ENCODE measurements around the gene CDKAL1. TPM values are rescaled to one million over a fixed set of nuclear protein-coding genes. Genes with fewer than 3 reads are reported as not detected.

The CDKAL1 gene
- total and polyA plus RNA-seq, 4 donors, result 2.0 to 12.9 (median 6.7) TPM

DNA sequence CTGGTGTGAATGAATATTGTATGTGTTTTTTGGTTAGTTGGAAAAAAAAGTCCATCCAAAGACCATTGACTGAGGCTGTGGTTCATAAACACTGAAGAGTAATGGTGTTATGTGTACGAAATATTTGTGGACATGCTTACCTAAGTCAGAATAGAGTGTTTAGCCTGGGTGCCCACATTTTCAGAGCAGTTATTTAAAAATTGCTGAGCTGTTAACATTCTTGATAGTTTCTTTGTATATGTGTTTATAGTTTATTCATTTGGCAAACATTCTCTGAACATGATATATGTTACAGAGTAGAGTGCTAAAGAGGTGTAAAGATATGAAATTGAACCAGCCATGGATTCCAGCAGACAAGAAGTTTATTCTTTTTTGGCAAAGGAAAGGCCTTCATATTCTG, 20.6 kb downstream of the CDKAL1 start (continued):
- TF ChIP-seq, protein P1, sequence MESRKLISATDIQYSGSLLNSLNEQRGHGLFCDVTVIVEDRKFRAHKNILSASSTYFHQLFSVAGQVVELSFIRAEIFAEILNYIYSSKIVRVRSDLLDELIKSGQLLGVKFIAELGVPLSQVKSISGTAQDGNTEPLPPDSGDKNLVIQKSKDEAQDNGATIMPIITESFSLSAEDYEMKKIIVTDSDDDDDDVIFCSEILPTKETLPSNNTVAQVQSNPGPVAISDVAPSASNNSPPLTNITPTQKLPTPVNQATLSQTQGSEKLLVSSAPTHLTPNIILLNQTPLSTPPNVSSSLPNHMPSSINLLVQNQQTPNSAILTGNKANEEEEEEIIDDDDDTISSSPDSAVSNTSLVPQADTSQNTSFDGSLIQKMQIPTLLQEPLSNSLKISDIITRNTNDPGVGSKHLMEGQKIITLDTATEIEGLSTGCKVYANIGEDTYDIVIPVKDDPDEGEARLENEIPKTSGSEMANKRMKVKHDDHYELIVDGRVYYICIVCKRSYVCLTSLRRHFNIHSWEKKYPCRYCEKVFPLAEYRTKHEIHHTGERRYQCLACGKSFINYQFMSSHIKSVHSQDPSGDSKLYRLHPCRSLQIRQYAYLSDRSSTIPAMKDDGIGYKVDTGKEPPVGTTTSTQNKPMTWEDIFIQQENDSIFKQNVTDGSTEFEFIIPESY (IDR thresholded peaks at IDR 0.05), result no peak
- TF ChIP-seq, protein P2, sequence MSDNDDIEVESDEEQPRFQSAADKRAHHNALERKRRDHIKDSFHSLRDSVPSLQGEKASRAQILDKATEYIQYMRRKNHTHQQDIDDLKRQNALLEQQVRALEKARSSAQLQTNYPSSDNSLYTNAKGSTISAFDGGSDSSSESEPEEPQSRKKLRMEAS (IDR thresholded peaks at IDR 0.05), result no peak
- TF ChIP-seq GABPA (IDR thresholded peaks at IDR 0.05 in 1 of 2, conservative IDR thresholded peaks at IDR 0.05 in 1 of 2) (no peak), FOXA1 (IDR thresholded peaks at IDR 0.05) (no peak)

DNA sequence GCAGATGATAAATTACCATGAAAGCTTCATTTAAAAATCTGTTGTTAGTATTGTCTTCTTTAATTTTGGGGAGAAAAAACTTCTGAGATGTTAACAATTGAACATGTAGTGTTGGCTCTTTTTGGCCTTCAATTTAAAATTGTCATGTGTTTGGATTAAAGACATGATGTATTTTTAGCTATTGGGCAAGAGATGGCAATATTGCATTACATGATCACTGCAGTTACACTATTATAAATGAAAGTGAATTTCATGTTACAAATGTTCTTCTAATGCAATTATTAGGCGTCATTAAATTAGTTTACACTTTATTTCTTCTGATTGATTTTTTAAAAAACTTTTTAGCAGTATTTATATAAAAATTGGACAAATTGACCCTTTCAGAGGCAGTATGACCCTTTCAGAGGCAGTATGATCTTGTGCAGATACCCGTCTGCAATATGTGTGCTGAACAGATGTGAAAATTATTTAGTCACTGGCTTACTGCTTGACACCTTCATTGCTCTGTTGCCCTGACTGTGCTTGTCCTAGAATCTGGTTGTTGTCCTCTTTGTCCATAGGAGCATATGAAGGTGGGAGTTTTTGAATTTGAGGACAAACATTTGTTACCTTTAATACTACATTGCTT, 25.8 kb downstream of the CDKAL1 start:
- DNase-seq (ENCODE audit: low spot score), result no peak
- H3K4me1 ChIP-seq (ENCODE audit: control insufficient read depth in 4 of 4, insufficient read depth in 4 of 4, low read length in 3 of 4), result peaks cover 0 to 5% (median 0%) of the 10 kb centered on the region in 4 donors
- no peak overlapping the region for H3K9ac ChIP-seq (ENCODE audit: low read depth in 1 of 2, low read length in 2 of 2)
- H3K27ac ChIP-seq (ENCODE audit: low read depth in 1 of 2, low read length in 2 of 2), result no peak overlapping the region
- TF ChIP-seq RAD21 (IDR thresholded peaks at IDR 0.05) (peak; percentile 27 to 55), RXRA (IDR thresholded peaks at IDR 0.05) (no peak), SP1 (IDR thresholded peaks at IDR 0.05) (no peak)
- TF ChIP-seq, protein P2 (IDR thresholded peaks at IDR 0.05), result no peak
- WGBS, result 70% methylated on average over 2 of the region's 2 CpGs
- no peaks in the 10 kb centered on the region for H3K9me3 ChIP-seq (ENCODE audit: control insufficient read depth in 4 of 4, low read length in 3 of 4)
- no peaks in the 10 kb centered on the region for H3K27me3 ChIP-seq (ENCODE audit: control insufficient read depth in 4 of 4, insufficient read depth in 4 of 4, low read length in 3 of 4)
- no peak overlapping the region for H3K4me3 ChIP-seq (ENCODE audit: low read depth in 1 of 3, low read length in 3 of 3)
- no peaks in the 10 kb centered on the region for H3K36me3 ChIP-seq (ENCODE audit: control insufficient read depth in 4 of 4, insufficient read depth in 3 of 4, low read depth in 1 of 4, low read length in 3 of 4)

DNA sequence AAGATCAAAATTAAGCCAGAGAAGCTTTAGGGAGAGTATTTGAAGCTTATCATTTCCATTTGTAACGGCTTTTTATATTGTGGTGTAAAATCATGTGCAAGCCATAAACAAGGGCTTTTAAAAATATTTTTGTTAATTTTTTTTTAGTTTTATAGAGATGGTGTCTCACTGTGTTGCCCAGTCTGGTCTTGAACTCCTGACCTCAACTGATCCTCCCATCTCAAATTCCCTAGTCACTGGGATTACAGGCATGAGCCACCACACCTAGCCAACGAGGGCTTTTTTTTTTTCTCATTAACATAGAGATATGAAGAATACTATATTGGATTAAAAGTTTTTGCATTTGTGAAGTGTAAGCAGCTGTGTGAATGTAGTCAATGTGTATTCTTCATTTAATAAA, 29.1 kb downstream of the CDKAL1 start:
- DNase-seq (ENCODE audit: low spot score), result no peak

More for the DNA sequence above, 29.1 kb downstream of the CDKAL1 start:
- no peaks in the 10 kb centered on the region for H3K9me3 ChIP-seq (ENCODE audit: control insufficient read depth in 4 of 4, low read length in 3 of 4)
- no peak overlapping the region for H3K27ac ChIP-seq (ENCODE audit: low read depth in 1 of 2, low read length in 2 of 2)
- no peaks in the 10 kb centered on the region for H3K27me3 ChIP-seq (ENCODE audit: control insufficient read depth in 4 of 4, insufficient read depth in 4 of 4, low read length in 3 of 4)
- WGBS, result 92% methylated on average over 2 of the region's 2 CpGs
- H3K4me3 ChIP-seq (ENCODE audit: low read depth in 1 of 3, low read length in 3 of 3), result no peak overlapping the region
- TF ChIP-seq FOXA1 (IDR thresholded peaks at IDR 0.05) (no peak), HNF4A (conservative IDR thresholded peaks at IDR 0.05) (no peak), JUND (IDR thresholded peaks at IDR 0.05) (no peak), GABPA (IDR thresholded peaks at IDR 0.05 in 1 of 2, conservative IDR thresholded peaks at IDR 0.05 in 1 of 2) (no peak)
- TF ChIP-seq, protein P3, sequence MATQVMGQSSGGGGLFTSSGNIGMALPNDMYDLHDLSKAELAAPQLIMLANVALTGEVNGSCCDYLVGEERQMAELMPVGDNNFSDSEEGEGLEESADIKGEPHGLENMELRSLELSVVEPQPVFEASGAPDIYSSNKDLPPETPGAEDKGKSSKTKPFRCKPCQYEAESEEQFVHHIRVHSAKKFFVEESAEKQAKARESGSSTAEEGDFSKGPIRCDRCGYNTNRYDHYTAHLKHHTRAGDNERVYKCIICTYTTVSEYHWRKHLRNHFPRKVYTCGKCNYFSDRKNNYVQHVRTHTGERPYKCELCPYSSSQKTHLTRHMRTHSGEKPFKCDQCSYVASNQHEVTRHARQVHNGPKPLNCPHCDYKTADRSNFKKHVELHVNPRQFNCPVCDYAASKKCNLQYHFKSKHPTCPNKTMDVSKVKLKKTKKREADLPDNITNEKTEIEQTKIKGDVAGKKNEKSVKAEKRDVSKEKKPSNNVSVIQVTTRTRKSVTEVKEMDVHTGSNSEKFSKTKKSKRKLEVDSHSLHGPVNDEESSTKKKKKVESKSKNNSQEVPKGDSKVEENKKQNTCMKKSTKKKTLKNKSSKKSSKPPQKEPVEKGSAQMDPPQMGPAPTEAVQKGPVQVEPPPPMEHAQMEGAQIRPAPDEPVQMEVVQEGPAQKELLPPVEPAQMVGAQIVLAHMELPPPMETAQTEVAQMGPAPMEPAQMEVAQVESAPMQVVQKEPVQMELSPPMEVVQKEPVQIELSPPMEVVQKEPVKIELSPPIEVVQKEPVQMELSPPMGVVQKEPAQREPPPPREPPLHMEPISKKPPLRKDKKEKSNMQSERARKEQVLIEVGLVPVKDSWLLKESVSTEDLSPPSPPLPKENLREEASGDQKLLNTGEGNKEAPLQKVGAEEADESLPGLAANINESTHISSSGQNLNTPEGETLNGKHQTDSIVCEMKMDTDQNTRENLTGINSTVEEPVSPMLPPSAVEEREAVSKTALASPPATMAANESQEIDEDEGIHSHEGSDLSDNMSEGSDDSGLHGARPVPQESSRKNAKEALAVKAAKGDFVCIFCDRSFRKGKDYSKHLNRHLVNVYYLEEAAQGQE (IDR thresholded peaks at IDR 0.05), result no peak
- TF ChIP-seq, protein P4, sequence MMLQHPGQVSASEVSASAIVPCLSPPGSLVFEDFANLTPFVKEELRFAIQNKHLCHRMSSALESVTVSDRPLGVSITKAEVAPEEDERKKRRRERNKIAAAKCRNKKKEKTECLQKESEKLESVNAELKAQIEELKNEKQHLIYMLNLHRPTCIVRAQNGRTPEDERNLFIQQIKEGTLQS (IDR thresholded peaks at IDR 0.05), result no peak
- H3K9ac ChIP-seq (ENCODE audit: low read depth in 1 of 2, low read length in 2 of 2), result no peak overlapping the region
- H3K36me3 ChIP-seq (ENCODE audit: control insufficient read depth in 4 of 4, insufficient read depth in 3 of 4, low read depth in 1 of 4, low read length in 3 of 4), result no peaks in the 10 kb centered on the region
- H3K4me1 ChIP-seq (ENCODE audit: control insufficient read depth in 4 of 4, insufficient read depth in 4 of 4, low read length in 3 of 4), result peaks cover 0 to 5% (median 0%) of the 10 kb centered on the region in 4 donors

All from liver (tissue), 9 donors.